Breast epithelium (tissue), 4 donors: ENCODE measurements around the gene KLF3. TPM values are rescaled to one million over a fixed set of nuclear protein-coding genes. Genes with fewer than 3 reads are reported as not detected.

ENCODE experiments used
- DNase-seq, 2 donors: peaks; one replicate each; pipeline ENCODE4 v3.0.0-alpha.2; 2019; ENCODE audit warnings: low spot score in 2 of 2
- H3K27ac ChIP-seq, 2 donors: fragments of 200-600 bp; sonication (generic) in 1 of 2; one replicate each; pipeline ENCODE4 v1.5.1; 2016 to 2019; ENCODE audit warnings: mild to moderate bottlenecking in 1 of 2
- H3K27me3 ChIP-seq, 2 donors: fragments of 200-600 bp; sonication (generic) in 1 of 2; one replicate each; pipeline versions ENCODE4 v1.5.1 to v1.6.0; 2017 to 2019; ENCODE audit warnings: control low read depth in 1 of 2, mild to moderate bottlenecking in 1 of 2
- H3K36me3 ChIP-seq: fragments of 200-600 bp; one replicate; pipeline ENCODE4 v1.5.1; 2019
- H3K4me1 ChIP-seq, 2 donors: fragments of 200-600 bp; sonication (generic); one replicate each; pipeline ENCODE4 v1.5.1; 2016 to 2019; ENCODE audit warnings: control low read depth in 1 of 2
- H3K4me3 ChIP-seq, 3 donors: fragments of 200-600 bp; sonication (generic); 1 replicate in 2 of 3; 2 replicates in 1 of 3; pipeline ENCODE4 v1.5.1; 2016 to 2019; ENCODE audit warnings: mild to moderate bottlenecking in 3 of 3, moderate library complexity in 2 of 3
- H3K9me3 ChIP-seq, 2 donors: fragments of 200-600 bp; sonication (generic) in 1 of 2; one replicate each; pipeline ENCODE4 v1.5.1; 2016 to 2019; ENCODE audit warnings: control low read depth in 1 of 2
- POLR2A ChIP-seq: fragments of 450-650 bp; IDR thresholded peaks from one replicate; pipeline ENCODE4 v1.6.1; 2016; ENCODE audit warnings: antibody characterized with exemption, mild to moderate bottlenecking, moderate library complexity
- POLR2AphosphoS5 ChIP-seq, 3 donors: sonication (generic); formaldehyde crosslinking; IDR thresholded peaks; one replicate each; pipeline ENCODE4 v1.6.1; 2017; ENCODE audit warnings: antibody characterized with exemption in 3 of 3
- intact Hi-C: fragments of 100-400 bp; cut with DNase I; formaldehyde crosslinking; loops from one replicate; pipeline ENCODE4 v1.15.1; 2023; ENCODE audit warnings: low total_unique reads
- total RNA-seq, 3 donors: library from RNA; depleted of rRNA; stranded (reverse); fragments of >200 nt; gene quantifications; one replicate each; pipeline ENCODE4 v1.1.0, GENCODE V29; 2016
- TF ChIP-seq, protein P1 (sequence below), 3 donors: fragments of 450-650 bp; IDR thresholded peaks; one replicate each; pipeline ENCODE4 v1.5.1; 2016 to 2017; ENCODE audit warnings: antibody characterized with exemption in 3 of 3, mild to moderate bottlenecking in 3 of 3, moderate library complexity in 3 of 3

KLF3 gene
- total RNA-seq, 3 donors from 2014 or later = 33.4 to 48.5 (median 36.0) TPM

DNA sequence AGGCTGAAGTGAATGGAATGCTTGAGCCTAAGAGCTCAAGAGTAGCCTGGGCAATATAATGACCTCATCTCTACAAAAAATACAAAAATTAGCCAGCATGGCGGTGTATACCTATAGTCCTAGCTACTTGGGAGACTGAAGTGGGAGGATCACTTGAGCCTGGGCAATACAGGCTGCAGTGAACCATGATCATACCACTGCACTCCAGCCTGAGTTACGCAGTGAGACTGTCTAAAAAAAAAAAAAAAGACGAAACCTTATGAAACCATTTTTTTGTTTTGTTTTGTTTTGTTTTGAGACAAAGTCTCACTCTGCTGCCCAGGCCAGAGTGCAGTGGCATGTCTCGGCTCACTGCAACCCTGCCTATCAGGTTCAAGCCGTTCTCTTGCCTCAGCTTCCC lies 81.9 kb downstream of the KLF3 start:
- intact Hi-C loops = no loop called here
- H3K9me3 ChIP-seq = peaks cover 0 to 7% of the 10 kb centered on the region in 2 donors
- H3K27ac ChIP-seq = no peak overlapping the region
- no peak overlapping the region for H3K4me3 ChIP-seq
- H3K27me3 ChIP-seq = no peaks in the 10 kb centered on the region
- DNase-seq = no peak
- H3K36me3 ChIP-seq = no peaks in the 10 kb centered on the region
- no peaks in the 10 kb centered on the region for H3K4me1 ChIP-seq
- TF ChIP-seq, protein P1, sequence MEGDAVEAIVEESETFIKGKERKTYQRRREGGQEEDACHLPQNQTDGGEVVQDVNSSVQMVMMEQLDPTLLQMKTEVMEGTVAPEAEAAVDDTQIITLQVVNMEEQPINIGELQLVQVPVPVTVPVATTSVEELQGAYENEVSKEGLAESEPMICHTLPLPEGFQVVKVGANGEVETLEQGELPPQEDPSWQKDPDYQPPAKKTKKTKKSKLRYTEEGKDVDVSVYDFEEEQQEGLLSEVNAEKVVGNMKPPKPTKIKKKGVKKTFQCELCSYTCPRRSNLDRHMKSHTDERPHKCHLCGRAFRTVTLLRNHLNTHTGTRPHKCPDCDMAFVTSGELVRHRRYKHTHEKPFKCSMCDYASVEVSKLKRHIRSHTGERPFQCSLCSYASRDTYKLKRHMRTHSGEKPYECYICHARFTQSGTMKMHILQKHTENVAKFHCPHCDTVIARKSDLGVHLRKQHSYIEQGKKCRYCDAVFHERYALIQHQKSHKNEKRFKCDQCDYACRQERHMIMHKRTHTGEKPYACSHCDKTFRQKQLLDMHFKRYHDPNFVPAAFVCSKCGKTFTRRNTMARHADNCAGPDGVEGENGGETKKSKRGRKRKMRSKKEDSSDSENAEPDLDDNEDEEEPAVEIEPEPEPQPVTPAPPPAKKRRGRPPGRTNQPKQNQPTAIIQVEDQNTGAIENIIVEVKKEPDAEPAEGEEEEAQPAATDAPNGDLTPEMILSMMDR (IDR thresholded peaks at IDR 0.05) = no peak
- TF ChIP-seq POLR2A = no peak
- TF ChIP-seq POLR2AphosphoS5 (IDR thresholded peaks at IDR 0.05) = no peak

DNA sequence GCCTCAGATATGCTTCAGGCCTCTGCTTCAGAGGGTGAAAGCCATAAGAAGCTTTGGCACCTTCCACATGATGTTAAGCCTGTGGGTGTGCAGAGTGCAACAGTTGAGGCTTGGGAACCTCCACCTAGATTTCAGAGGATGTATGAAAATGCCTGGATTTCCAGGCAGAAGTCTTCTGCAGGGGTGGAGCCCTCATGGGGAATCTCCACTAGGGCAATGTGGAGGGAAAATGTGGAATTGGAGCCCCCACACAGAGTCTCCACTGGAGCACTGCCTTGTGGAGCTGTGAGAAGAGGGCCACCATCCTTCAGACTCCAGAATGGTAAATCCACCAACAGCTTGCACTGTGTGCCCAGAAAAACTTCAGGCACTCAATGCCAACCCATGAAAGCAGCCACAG lies 83.6 kb downstream of the KLF3 start:
- no peak for DNase-seq
- H3K27ac ChIP-seq = no peak overlapping the region
- no peaks in the 10 kb centered on the region for H3K4me1 ChIP-seq
- no peak overlapping the region for H3K4me3 ChIP-seq
- intact Hi-C loops = no loop called here
- H3K9me3 ChIP-seq = peaks cover 0 to 7% of the 10 kb centered on the region in 2 donors
- TF ChIP-seq POLR2AphosphoS5 (IDR thresholded peaks at IDR 0.05) (no peak), POLR2A (no peak)
- TF ChIP-seq, protein P1 (IDR thresholded peaks at IDR 0.05) = no peak
- H3K27me3 ChIP-seq = no peaks in the 10 kb centered on the region
- H3K36me3 ChIP-seq = no peaks in the 10 kb centered on the region

DNA sequence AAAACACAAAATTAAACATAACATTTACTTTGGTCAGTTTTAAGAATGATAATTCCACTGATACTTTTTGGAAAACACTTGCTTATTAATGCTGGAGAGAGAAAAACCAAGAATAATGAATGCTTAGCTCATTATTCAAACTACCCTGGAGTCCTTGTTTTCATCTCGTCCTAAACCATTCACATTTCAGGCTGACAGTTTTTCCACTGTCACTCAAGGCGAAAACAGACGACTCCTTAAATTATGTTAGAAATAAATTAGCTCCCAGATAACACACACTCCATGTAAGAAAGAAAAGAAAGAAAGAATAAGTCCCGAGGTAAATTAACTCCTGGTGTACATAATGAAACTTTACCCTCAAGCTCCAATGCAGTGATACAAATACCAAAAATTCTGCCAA lies 85.3 kb downstream of the KLF3 start:
- no peak for DNase-seq
- H3K27ac ChIP-seq = no peak overlapping the region
- H3K4me1 ChIP-seq = no peaks in the 10 kb centered on the region

More for the DNA sequence above, 85.3 kb downstream of the KLF3 start:
- TF ChIP-seq, protein P1 (IDR thresholded peaks at IDR 0.05) = no peak
- no peak for TF ChIP-seq POLR2A
- no peak for TF ChIP-seq POLR2AphosphoS5 (IDR thresholded peaks at IDR 0.05)
- H3K36me3 ChIP-seq = no peaks in the 10 kb centered on the region
- intact Hi-C loops = no loop called here
- H3K27me3 ChIP-seq = no peaks in the 10 kb centered on the region
- H3K4me3 ChIP-seq = no peak overlapping the region
- peaks cover 0 to 7% of the 10 kb centered on the region in 2 donors for H3K9me3 ChIP-seq

Other genes with a start within 250 kb of the KLF3 start
- 1 to 10 TPM in 2 of 3 donors, under 1 TPM in 1; 0.48 to 1.3 (median 1.3) TPM for gene TLR10, start 118.8 kb downstream of the KLF3 start, total RNA-seq
- gene TLR1, start 140.6 kb downstream of the KLF3 start, total RNA-seq = 10 to 100 TPM; 13.1 to 39.7 (median 18.7) TPM
- 1 to 10 TPM; 5.2 to 7.6 (median 5.3) TPM for gene TLR6, start 192.6 kb downstream of the KLF3 start, total RNA-seq
- gene FAM114A1, start 203.6 kb downstream of the KLF3 start, total RNA-seq = 100 to 1,000 TPM in 1 of 3 donors, 10 to 100 TPM in 2; 74.6 to 109 (median 85.9) TPM